Gastrocnemius medialis (tissue), 4 donors: Measurements from ENCODE around the gene SYNGR2.

Experiments used
- CTCF ChIP-seq, 5 experiments: fragments of 450-650 bp in 3 of 5; fragments of 200-600 bp in 2 of 5; sonication (generic) in 2 of 5; IDR thresholded peaks in 4 of 5; conservative IDR thresholded peaks in 1 of 5; 1 replicate in 4 of 5; 2 replicates in 1 of 5; pipeline ENCODE4 v1.5.1; 2016 to 2019; ENCODE audit warnings: antibody characterized with exemption in 5 of 5, mild to moderate bottlenecking in 3 of 5, moderate library complexity in 3 of 5
- POLR2A ChIP-seq, 2 donors: fragments of 450-650 bp; IDR thresholded peaks; one replicate each; pipeline ENCODE4 v1.6.1; 2017; ENCODE audit warnings: antibody characterized with exemption in 2 of 2, mild to moderate bottlenecking in 2 of 2, moderate library complexity in 2 of 2

- TF ChIP-seq CTCF (IDR thresholded peaks at IDR 0.05 in 4 of 5, conservative IDR thresholded peaks at IDR 0.05 in 1 of 5) (no peak), POLR2A (IDR thresholded peaks at IDR 0.05) (no peak)
Observed at GRCh38 chr17:78125976-78126894, 42.1 kb upstream of the SYNGR2 start.
